Measurements from ENCODE around the gene AGAP2. TPM values are rescaled to one million over a fixed set of nuclear protein-coding genes. Genes with fewer than 3 reads are reported as not detected.

The AGAP2 gene
- total RNA-seq, 1 donor from 2014 or later: 0.14 TPM

- H3K27ac ChIP-seq (ENCODE audit: low read depth, low read length): no peak overlapping the region
- H3K36me3 Mint-ChIP-seq (ENCODE audit: low read depth, unreplicated experiment): peaks cover 38% of the 10 kb centered on the region
- H2AFZ ChIP-seq (ENCODE audit: low read depth, low read length): no peak overlapping the region
- H3K9me3 Mint-ChIP-seq (ENCODE audit: unreplicated experiment): no peaks in the 10 kb centered on the region
- no peak overlapping the region for H3K4me3 ChIP-seq (ENCODE audit: insufficient read depth, low read depth, low read length)
- H3K36me3 ChIP-seq (ENCODE audit: insufficient read depth, low read length): peaks cover 38% of the 10 kb centered on the region
- H3K79me2 ChIP-seq (ENCODE audit: insufficient read depth, low read length): no peaks in the 10 kb centered on the region
- peaks cover 6% of the 10 kb centered on the region for H3K27me3 Mint-ChIP-seq (ENCODE audit: low read depth, unreplicated experiment)
- H3K4me1 ChIP-seq (ENCODE audit: insufficient read depth, low read length): no peaks in the 10 kb centered on the region
- H3K4me2 ChIP-seq (ENCODE audit: low read length): no peak overlapping the region
- DNase-seq (ENCODE audit: low read depth) (no peak), FAIRE-seq (no peak)
- H3K9me3 ChIP-seq (ENCODE audit: insufficient read depth, low read depth, low read length): no peaks in the 10 kb centered on the region
- H3K4me1 Mint-ChIP-seq (ENCODE audit: low read depth, unreplicated experiment): no peaks in the 10 kb centered on the region
- no peak overlapping the region for H3K4me3 Mint-ChIP-seq (ENCODE audit: unreplicated experiment)
- no peaks in the 10 kb centered on the region for H3K27me3 ChIP-seq (ENCODE audit: insufficient read depth, low read length)
- TF ChIP-seq, protein P1, sequence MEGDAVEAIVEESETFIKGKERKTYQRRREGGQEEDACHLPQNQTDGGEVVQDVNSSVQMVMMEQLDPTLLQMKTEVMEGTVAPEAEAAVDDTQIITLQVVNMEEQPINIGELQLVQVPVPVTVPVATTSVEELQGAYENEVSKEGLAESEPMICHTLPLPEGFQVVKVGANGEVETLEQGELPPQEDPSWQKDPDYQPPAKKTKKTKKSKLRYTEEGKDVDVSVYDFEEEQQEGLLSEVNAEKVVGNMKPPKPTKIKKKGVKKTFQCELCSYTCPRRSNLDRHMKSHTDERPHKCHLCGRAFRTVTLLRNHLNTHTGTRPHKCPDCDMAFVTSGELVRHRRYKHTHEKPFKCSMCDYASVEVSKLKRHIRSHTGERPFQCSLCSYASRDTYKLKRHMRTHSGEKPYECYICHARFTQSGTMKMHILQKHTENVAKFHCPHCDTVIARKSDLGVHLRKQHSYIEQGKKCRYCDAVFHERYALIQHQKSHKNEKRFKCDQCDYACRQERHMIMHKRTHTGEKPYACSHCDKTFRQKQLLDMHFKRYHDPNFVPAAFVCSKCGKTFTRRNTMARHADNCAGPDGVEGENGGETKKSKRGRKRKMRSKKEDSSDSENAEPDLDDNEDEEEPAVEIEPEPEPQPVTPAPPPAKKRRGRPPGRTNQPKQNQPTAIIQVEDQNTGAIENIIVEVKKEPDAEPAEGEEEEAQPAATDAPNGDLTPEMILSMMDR (IDR thresholded peaks at IDR 0.05; ENCODE audit: insufficient read depth, low read depth, low read length): no peak
- TF ChIP-seq EZH2 (IDR thresholded peaks at IDR 0.05; ENCODE audit: insufficient read depth, low read length): no peak
- H3K9ac ChIP-seq (ENCODE audit: low read length): no peak overlapping the region
- H4K20me1 ChIP-seq (ENCODE audit: insufficient read depth, low read length): no peaks in the 10 kb centered on the region
- no peak overlapping the region for H3K27ac Mint-ChIP-seq (ENCODE audit: unreplicated experiment)
Observed at GRCh38 chr12:57717846-57718640, 20.5 kb downstream of the AGAP2 start.

- Histone ChIP-seq H3K36me3 (ENCODE audit: insufficient read depth, low read length) (peaks cover 38% of the 10 kb centered on the region), H3K9me3 (ENCODE audit: insufficient read depth, low read depth, low read length) (no peaks in the 10 kb centered on the region), H3K27ac (ENCODE audit: low read depth, low read length) (no peak overlapping the region), H2AFZ (ENCODE audit: low read depth, low read length) (no peak overlapping the region), H3K27me3 (ENCODE audit: insufficient read depth, low read length) (no peaks in the 10 kb centered on the region), H3K9ac (ENCODE audit: low read length) (no peak overlapping the region), H4K20me1 (ENCODE audit: insufficient read depth, low read length) (no peaks in the 10 kb centered on the region), H3K4me3 (ENCODE audit: insufficient read depth, low read depth, low read length) (no peak overlapping the region), H3K79me2 (ENCODE audit: insufficient read depth, low read length) (no peaks in the 10 kb centered on the region), H3K4me1 (ENCODE audit: insufficient read depth, low read length) (no peaks in the 10 kb centered on the region), H3K4me2 (ENCODE audit: low read length) (no peak overlapping the region)
- Mint-ChIP-seq H3K27ac (ENCODE audit: unreplicated experiment) (no peak overlapping the region), H3K4me3 (ENCODE audit: unreplicated experiment) (no peak overlapping the region), H3K4me1 (ENCODE audit: low read depth, unreplicated experiment) (no peaks in the 10 kb centered on the region), H3K36me3 (ENCODE audit: low read depth, unreplicated experiment) (peaks cover 38% of the 10 kb centered on the region), H3K9me3 (ENCODE audit: unreplicated experiment) (no peaks in the 10 kb centered on the region), H3K27me3 (ENCODE audit: low read depth, unreplicated experiment) (peaks cover 2% of the 10 kb centered on the region)
- TF ChIP-seq, protein P1 (IDR thresholded peaks at IDR 0.05; ENCODE audit: insufficient read depth, low read depth, low read length): no peak
- no peak for TF ChIP-seq EZH2 (IDR thresholded peaks at IDR 0.05; ENCODE audit: insufficient read depth, low read length)
- FAIRE-seq: no peak
- no peak for DNase-seq (ENCODE audit: low read depth)
Observed at GRCh38 chr12:57717131-57717530, 21.4 kb downstream of the AGAP2 start.

DNA sequence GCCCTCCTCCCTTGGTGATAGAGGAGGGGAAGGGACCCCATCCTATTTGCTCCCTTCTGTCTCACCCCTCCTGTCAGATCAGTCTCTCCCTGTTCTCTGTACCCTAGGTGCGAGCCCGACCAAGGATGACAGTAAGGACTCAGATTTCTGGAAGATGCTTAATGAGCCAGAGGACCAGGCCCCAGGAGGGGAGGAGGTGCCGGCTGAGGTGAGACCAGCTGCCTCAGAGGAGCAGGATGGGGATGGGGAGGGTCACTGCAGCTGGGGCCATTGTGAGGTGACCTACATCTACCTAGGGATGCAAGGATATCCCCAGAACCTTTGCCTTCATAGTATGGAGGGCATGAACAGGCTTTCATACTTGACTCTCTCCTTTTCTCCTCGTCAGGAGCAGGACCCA lies 22.2 kb downstream of the AGAP2 start:
- no peaks in the 10 kb centered on the region for H4K20me1 ChIP-seq (ENCODE audit: insufficient read depth, low read length)
- Mint-ChIP-seq H3K4me3 (ENCODE audit: unreplicated experiment) (no peak overlapping the region), H3K36me3 (ENCODE audit: low read depth, unreplicated experiment) (peaks cover 37% of the 10 kb centered on the region), H3K27ac (ENCODE audit: unreplicated experiment) (no peak overlapping the region), H3K4me1 (ENCODE audit: low read depth, unreplicated experiment) (no peaks in the 10 kb centered on the region), H3K27me3 (ENCODE audit: low read depth, unreplicated experiment) (no peaks in the 10 kb centered on the region), H3K9me3 (ENCODE audit: unreplicated experiment) (no peaks in the 10 kb centered on the region)
- no peak overlapping the region for H3K9ac ChIP-seq (ENCODE audit: low read length)
- FAIRE-seq (no peak), DNase-seq (ENCODE audit: low read depth) (no peak)
- no peak overlapping the region for H2AFZ ChIP-seq (ENCODE audit: low read depth, low read length)
- H3K36me3 ChIP-seq (ENCODE audit: insufficient read depth, low read length): peaks cover 33% of the 10 kb centered on the region
- TF ChIP-seq, protein P1 (IDR thresholded peaks at IDR 0.05; ENCODE audit: insufficient read depth, low read depth, low read length): no peak
- TF ChIP-seq EZH2 (IDR thresholded peaks at IDR 0.05; ENCODE audit: insufficient read depth, low read length): no peak
- H3K4me2 ChIP-seq (ENCODE audit: low read length): no peak overlapping the region
- H3K4me1 ChIP-seq (ENCODE audit: insufficient read depth, low read length): no peaks in the 10 kb centered on the region
- H3K79me2 ChIP-seq (ENCODE audit: insufficient read depth, low read length): no peaks in the 10 kb centered on the region
- H3K4me3 ChIP-seq (ENCODE audit: insufficient read depth, low read depth, low read length): no peak overlapping the region
- H3K27me3 ChIP-seq (ENCODE audit: insufficient read depth, low read length): no peaks in the 10 kb centered on the region
- H3K9me3 ChIP-seq (ENCODE audit: insufficient read depth, low read depth, low read length): no peaks in the 10 kb centered on the region
- H3K27ac ChIP-seq (ENCODE audit: low read depth, low read length): no peak overlapping the region
